HG03354 (cell line): Measurements from ENCODE around the gene NYAP1.
"Not testable (repeated sequence)": the region's sequence is repeated elsewhere in the genome, so short reads cannot be mapped to it uniquely, and the experiment has no call there.

Source experiments
- ATAC-seq: cut with Tn5 transposase; IDR thresholded peaks from one replicate; pipeline ENCODE4 v1.9.1; 2021; ENCODE audit warnings: mild to moderate bottlenecking; ENCODE audit not compliant: unreplicated experiment, poor library complexity, severe bottlenecking

The NYAP1 gene

DNA sequence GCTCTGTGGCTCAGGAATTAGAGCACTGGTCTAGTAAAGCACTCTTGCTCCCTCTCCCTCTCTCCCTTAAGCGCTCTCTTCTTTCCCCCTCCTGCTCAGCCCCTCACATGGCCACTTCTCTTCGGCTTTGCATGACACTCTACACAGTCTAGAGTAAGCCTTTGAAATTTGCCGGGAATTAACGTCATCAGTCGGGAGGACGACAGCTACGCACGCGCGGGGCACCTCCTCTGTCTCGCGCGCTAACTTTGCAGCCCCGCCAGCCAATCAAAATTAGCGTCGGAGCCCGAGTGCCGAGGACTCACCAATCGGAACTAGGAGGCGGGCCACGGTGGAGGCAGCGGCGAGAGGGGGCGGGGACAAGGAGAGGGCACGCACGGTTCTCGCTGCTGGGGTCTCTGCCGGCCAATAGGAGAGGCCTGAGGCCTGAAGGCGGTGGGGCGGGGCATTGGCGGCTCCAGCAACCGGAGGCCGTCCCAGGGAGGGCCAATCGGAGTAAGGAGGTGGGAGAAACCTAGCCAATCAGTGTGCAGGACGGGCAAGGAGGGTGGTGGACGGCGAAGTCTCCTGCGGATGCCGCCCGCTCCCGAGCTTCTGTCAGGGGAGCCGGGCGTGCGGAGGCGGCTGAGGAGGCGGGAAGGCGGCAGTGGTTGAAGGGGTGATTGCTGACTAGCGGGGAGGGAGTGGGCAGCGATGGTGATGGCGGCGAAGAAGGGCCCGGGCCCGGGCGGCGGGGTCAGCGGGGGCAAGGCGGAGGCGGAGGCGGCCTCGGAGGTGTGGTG is 55.1 kb downstream of the NYAP1 start, which contains the start of gene AGFG2:
AGFG2 (plus strand) TSS at position 550 of the 782 bp plus-strand sequence; CDS start at position 694, 144 bp downstream.
- peak; percentile 96 for ATAC-seq

DNA sequence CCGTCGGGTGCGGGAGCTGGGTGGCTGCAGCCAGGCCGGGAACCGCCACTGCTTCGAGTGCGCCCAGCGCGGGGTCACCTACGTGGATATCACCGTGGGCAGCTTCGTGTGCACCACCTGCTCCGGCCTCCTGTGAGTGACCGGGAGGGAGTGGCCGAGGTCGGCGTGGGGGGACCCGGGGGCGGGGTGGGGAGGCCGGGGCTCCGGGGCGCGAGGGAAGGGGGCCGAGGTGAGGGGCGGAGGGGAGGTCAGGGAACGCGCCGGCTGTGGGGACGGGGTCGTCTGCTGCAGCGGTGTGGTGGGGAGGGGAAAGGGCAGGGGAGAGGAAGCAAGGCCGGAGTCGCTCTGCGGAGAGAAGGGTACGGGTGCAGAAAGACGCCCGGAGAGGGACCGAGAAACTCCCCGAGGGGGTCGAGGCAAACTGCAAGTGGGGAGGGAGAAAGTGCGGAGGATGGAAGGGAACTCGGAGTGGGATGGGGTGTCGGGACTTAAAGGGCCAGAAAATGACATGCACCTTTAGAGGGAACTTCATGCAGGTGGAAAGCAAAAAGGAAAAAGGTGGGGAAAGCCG is 55.8 kb downstream of the NYAP1 start:
- no peak for ATAC-seq

DNA sequence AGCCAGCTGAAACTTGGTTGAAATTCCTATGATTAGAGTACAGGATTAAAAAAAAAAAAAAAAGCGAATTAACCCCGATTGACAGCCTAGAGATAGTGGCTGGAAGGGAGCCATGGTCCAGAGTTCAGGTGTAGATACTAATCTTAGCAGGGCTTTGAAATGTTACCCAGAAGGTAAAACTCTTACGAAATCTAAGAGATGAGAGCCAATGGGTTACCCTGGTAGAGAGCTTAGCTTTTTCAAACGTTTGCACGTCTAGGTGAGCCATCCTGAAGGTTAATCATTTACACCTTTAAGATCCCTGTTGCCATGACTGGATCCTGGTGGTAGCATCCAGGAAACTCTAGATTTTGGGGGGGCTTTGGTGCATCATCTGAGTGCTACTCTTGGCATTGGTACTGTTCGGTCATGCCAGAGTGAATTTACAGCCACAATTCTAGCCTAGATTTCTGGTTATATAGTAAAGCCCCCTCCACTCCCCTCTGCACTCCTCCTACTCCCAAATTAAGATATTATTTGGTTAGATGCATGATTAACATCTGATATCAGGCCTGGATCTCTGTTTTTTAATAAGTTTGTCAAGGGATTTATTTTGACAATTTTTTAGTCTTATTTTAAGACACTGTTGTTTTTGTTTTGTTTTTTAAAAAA is 56.5 kb downstream of the NYAP1 start:
- no peak for ATAC-seq

DNA sequence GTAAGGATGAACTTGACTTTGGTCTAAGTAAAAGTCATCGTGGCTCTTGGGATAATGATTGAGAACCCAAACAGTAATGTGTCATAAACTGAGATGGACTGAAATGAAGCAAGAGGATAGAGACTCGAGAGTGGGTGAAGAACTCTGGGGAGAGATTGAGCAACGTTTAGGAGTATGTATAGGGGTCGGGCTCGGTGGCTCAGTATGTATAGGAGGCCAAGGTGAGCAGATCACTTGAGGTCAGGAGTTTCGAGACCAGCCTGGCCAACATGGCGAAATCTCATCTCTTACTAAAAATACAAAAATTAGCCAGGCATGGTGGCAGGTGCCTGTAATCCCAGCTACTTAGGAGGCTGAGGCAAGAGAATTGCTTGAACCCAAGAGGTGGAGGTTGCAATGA is 57.6 kb downstream of the NYAP1 start:
- ATAC-seq, result not testable (repeated sequence)

DNA sequence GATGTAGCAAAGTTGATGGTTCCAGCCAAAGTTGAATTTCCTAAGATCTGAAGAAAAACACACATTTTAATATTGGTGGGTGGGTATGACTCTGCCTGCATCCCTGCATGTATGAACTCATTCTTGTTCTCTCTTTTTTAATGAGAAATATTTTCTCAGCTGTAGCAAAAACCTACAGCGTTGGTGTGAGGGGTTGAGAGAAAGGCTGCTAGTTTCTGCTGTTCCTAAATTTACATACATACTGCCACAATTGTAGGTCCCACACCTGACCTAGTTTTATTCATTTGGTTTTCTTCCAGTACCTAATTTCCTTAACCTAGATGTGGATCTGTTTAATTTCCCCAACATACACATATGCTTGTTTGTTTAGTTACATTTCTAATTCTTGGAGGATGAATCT is 59.9 kb downstream of the NYAP1 start:
- ATAC-seq, result no peak

DNA sequence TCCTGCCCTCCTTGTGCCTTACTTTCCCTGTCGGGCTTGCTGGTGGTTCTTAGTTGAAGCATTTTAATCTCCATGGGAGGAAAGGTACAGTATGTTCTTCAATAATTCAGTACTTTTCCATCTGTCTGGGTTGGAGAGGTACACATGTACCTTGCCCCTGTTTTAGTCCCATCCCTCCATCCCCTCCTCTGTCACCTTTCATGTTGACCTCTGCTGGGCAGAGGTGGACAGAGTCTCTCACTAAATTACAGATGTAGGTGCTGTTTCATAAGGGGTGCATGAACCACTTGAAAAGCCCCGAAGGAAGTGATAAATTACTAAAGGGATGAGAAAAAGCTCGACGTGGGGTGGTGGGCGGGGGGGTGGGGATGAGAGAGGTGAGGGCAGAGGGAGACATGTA is 60.7 kb downstream of the NYAP1 start:
- no peak for ATAC-seq
